IMR-90 (cell line): Measurements from ENCODE around the gene ADAM12. TPM values are rescaled to one million over a fixed set of nuclear protein-coding genes. Genes with fewer than 3 reads are reported as not detected.

Experiments used
- ATAC-seq: fragments of 200-7000 bp; cut with Tn5 transposase; 2 replicates; pipeline ENCODE4 v1.9.1; 2020; ENCODE audit warnings: low read depth, mild to moderate bottlenecking, moderate library complexity
- BruUV-seq: library from RNA; stranded (reverse); fragments of 400-500 nt; replicated peaks from 2 replicates; lab custom pipeline; 2021; lab: Mats Ljungman, UMichigan
- CTCF ChIA-PET: fragments of 300-600 bp; formaldehyde crosslinking; extraction: SDS; loops from one replicate; lab custom pipeline; 2021; ENCODE audit warnings: antibody characterized with exemption; lab: Yijun Ruan, JAX
- POLR2A ChIA-PET: fragments of 300-600 bp; sonication (Branson Sonifier 250); formaldehyde crosslinking; loops from one replicate; lab custom pipeline; 2022; ENCODE audit warnings: antibody characterized with exemption; ENCODE audit not compliant: unreplicated experiment; lab: Charles Lee
- DNase-seq: peaks from one replicate; pipeline ENCODE4 v3.0.0; 2013
- H2AFZ ChIP-seq: replicated peaks from 2 replicates; pipeline ENCODE3; 2013; ENCODE audit warnings: low read length, mild to moderate bottlenecking; ENCODE audit not compliant: poor library complexity
- H2AK5ac ChIP-seq: 2 replicates; pipeline ENCODE4 v1.6.1; 2013; ENCODE audit warnings: low read depth, low read length, inconsistent platforms
- H2AK9ac ChIP-seq: replicated peaks from 2 replicates; pipeline ENCODE3; 2013; ENCODE audit warnings: mild to moderate bottlenecking, low read depth, low read length, moderate library complexity; ENCODE audit not compliant: poor library complexity
- H2BK120ac ChIP-seq: 2 replicates; pipeline ENCODE4 v1.6.1; 2013; ENCODE audit warnings: low read depth, low read length, inconsistent platforms
- H2BK15ac ChIP-seq: 3 replicates; pipeline ENCODE4 v1.6.1; 2013; ENCODE audit warnings: low read depth, low read length, inconsistent platforms
- H2BK20ac ChIP-seq: 2 replicates; pipeline ENCODE4 v1.6.1; 2013; ENCODE audit warnings: low read depth, mild to moderate bottlenecking, inconsistent platforms, low read length, moderate library complexity
- H2BK5ac ChIP-seq: 2 replicates; pipeline ENCODE4 v1.6.1; 2013; ENCODE audit warnings: mild to moderate bottlenecking, low read depth, low read length, inconsistent platforms; ENCODE audit not compliant: poor library complexity, severe bottlenecking
- H3K14ac ChIP-seq: replicated peaks from 2 replicates; pipeline ENCODE4 v1.6.1; 2013; ENCODE audit warnings: low read depth, low read length, inconsistent platforms
- H3K18ac ChIP-seq: 2 replicates; pipeline ENCODE4 v1.6.1; 2013; ENCODE audit warnings: low read depth, low read length, control low read depth
- H3K23ac ChIP-seq: 2 replicates; pipeline ENCODE4 v1.6.1; 2013; ENCODE audit warnings: low read depth, low read length, inconsistent platforms
- H3K27ac ChIP-seq: 2 replicates; pipeline ENCODE4 v1.5.1; 2013; ENCODE audit warnings: mild to moderate bottlenecking, control low read depth, low read length; ENCODE audit not compliant: insufficient read depth
- H3K27me3 ChIP-seq: 2 replicates; pipeline ENCODE4 v1.6.1; 2013; ENCODE audit warnings: low read length; ENCODE audit not compliant: control insufficient read depth, insufficient read depth
- H3K36me3 ChIP-seq: 2 replicates; pipeline ENCODE4 v1.6.1; 2013; ENCODE audit warnings: low read length, mixed read lengths; ENCODE audit not compliant: control insufficient read depth, insufficient read depth
- H3K4ac ChIP-seq: 2 replicates; pipeline ENCODE4 v1.6.1; 2013; ENCODE audit warnings: low read depth, low read length, inconsistent platforms
- H3K4me1 ChIP-seq: 2 replicates; pipeline ENCODE4 v1.6.1; 2013; ENCODE audit warnings: low read length, mixed read lengths; ENCODE audit not compliant: control insufficient read depth, insufficient read depth
- H3K4me2 ChIP-seq: 2 replicates; pipeline ENCODE4 v1.6.1; 2013; ENCODE audit warnings: low read depth, mild to moderate bottlenecking, control low read depth, low read length, moderate library complexity
- H3K4me3 ChIP-seq: 2 replicates; pipeline ENCODE4 v1.5.1; 2013; ENCODE audit warnings: low read depth, mild to moderate bottlenecking, control low read depth, low read length, moderate library complexity; ENCODE audit not compliant: insufficient read depth
- H3K56ac ChIP-seq: 2 replicates; pipeline ENCODE4 v1.6.1; 2013; ENCODE audit warnings: low read length, inconsistent platforms; ENCODE audit not compliant: insufficient read depth; ENCODE audit errors: extremely low read depth
- H3K79me1 ChIP-seq, 2 experiments: 2 replicates each; pipeline ENCODE4 v1.6.1; 2013; ENCODE audit warnings: low read length in 2 of 2, inconsistent platforms in 1 of 2, low read depth in 1 of 2
- H3K9ac ChIP-seq: 2 replicates; pipeline ENCODE4 v1.6.1; 2013; ENCODE audit warnings: low read depth, low read length, control low read depth
- H3K9me1 ChIP-seq: 2 replicates; pipeline ENCODE4 v1.6.1; 2013; ENCODE audit warnings: low read length, inconsistent platforms; ENCODE audit not compliant: insufficient read depth
- H3K9me3 ChIP-seq: 2 replicates; pipeline ENCODE4 v1.6.1; 2013; ENCODE audit warnings: low read length; ENCODE audit not compliant: control insufficient read depth, insufficient read depth
- H4K20me1 ChIP-seq: 2 replicates; pipeline ENCODE4 v1.6.1; 2013; ENCODE audit warnings: low read length, inconsistent platforms; ENCODE audit not compliant: insufficient read depth
- H4K5ac ChIP-seq: 2 replicates; pipeline ENCODE4 v1.6.1; 2013; ENCODE audit warnings: mild to moderate bottlenecking, low read depth, low read length, control low read depth
- H4K8ac ChIP-seq, 2 experiments: 2 replicates each; pipeline ENCODE4 v1.6.1; 2013; ENCODE audit warnings: low read depth in 2 of 2, low read length in 2 of 2, control low read depth in 1 of 2, inconsistent platforms in 1 of 2
- H4K91ac ChIP-seq: 2 replicates; pipeline ENCODE4 v1.6.1; 2013; ENCODE audit warnings: low read depth, low read length, inconsistent platforms; ENCODE audit not compliant: insufficient read depth
- BHLHE40 ChIP-seq: fragments of 150-350 bp; IDR thresholded peaks from 2 replicates; pipeline ENCODE4 v1.6.1; 2016; ENCODE audit warnings: mild to moderate bottlenecking, low read depth, low read length
- CEBPB ChIP-seq: IDR thresholded peaks from 2 replicates; pipeline ENCODE4 v1.6.1; 2012; ENCODE audit warnings: low read depth, low read length, improper control_type of control experiment
- CHD1 ChIP-seq: IDR thresholded peaks from 2 replicates; pipeline ENCODE4 v1.6.1; 2012; ENCODE audit warnings: low read depth, low read length, improper control_type of control experiment
- CTCF ChIP-seq: conservative IDR thresholded peaks from 2 replicates; pipeline ENCODE4 v1.5.1; 2012; ENCODE audit warnings: mild to moderate bottlenecking, low read depth, low read length, improper control_type of control experiment
- ELK1 ChIP-seq: fragments of 150-350 bp; IDR thresholded peaks from 2 replicates; pipeline ENCODE4 v1.6.1; 2016; ENCODE audit warnings: low read depth, mild to moderate bottlenecking, low read length, moderate library complexity, borderline replicate concordance
- FOS ChIP-seq: fragments of 150-350 bp; IDR thresholded peaks from 2 replicates; pipeline ENCODE4 v1.6.1; 2016; ENCODE audit warnings: low read depth, low read length
- MAZ ChIP-seq: IDR thresholded peaks from 2 replicates; pipeline ENCODE4 v1.6.1; 2012; ENCODE audit warnings: low read depth, mild to moderate bottlenecking, low read length, improper control_type of control experiment, moderate library complexity, borderline replicate concordance
- POLR2A ChIP-seq: IDR thresholded peaks from 2 replicates; pipeline ENCODE4 v1.6.1; 2012; ENCODE audit warnings: mild to moderate bottlenecking, low read depth, low read length
- RAD21 ChIP-seq: IDR thresholded peaks from 2 replicates; pipeline ENCODE4 v1.6.1; 2012; ENCODE audit warnings: low read length, improper control_type of control experiment
- RCOR1 ChIP-seq: IDR thresholded peaks from 2 replicates; pipeline ENCODE4 v1.6.1; 2012; ENCODE audit warnings: mild to moderate bottlenecking, low read length, improper control_type of control experiment; ENCODE audit not compliant: insufficient replicate concordance
- SMC3 ChIP-seq: fragments of 150-350 bp; IDR thresholded peaks from 2 replicates; pipeline ENCODE4 v1.6.1; 2016; ENCODE audit warnings: low read depth, mild to moderate bottlenecking, antibody characterized with exemption, low read length, moderate library complexity
- USF2 ChIP-seq: fragments of 150-350 bp; IDR thresholded peaks from 2 replicates; pipeline ENCODE4 v1.6.1; 2017; ENCODE audit warnings: mild to moderate bottlenecking, antibody characterized with exemption, low read length, low read depth
- WGBS, 2 experiments: methylation state at CpG; one replicate each; pipeline versions ENCODE4 v1.1.5 to v1.1.7; 2013; ENCODE audit warnings: missing lambda C conversion rate in 2 of 2; ENCODE audit not compliant: insufficient read length in 1 of 2; ENCODE audit errors: extremely low coverage in 2 of 2; 5-methylcytosine and 5-hydroxymethylcytosine counted together
- dilution Hi-C: fragments of 300-500 bp; cut with HindIII; formaldehyde crosslinking; loops from one replicate; pipeline ENCODE4 v1.14.3; 2018; ENCODE audit warnings: low sequenced_read_pairs; ENCODE audit not compliant: unreplicated experiment
- in situ Hi-C: fragments of 300-500 bp; cut with MboI; formaldehyde crosslinking; loops from 3 replicates; pipeline ENCODE4 v1.14.3; 2019; ENCODE audit warnings: low sequenced_read_pairs, inconsistent platforms, mixed read lengths
- intact Hi-C: fragments of 100-400 bp; cut with micrococcal nuclease; formaldehyde crosslinking; loops from 2 replicates; pipeline ENCODE4 v1.10.0; 2022
- polyA plus RNA-seq, 3 experiments: library from polyadenylated mRNA; depleted of rRNA; stranded (reverse); fragments of >200 nt; gene quantifications; 2 replicates each; pipeline ENCODE4 v1.2.3, GENCODE V29; 2012; ENCODE audit warnings: low replicate concordance in 1 of 3
- total RNA-seq: library from RNA; depleted of rRNA; stranded (reverse); fragments of >200 nt; gene quantifications from 2 replicates; pipeline ENCODE4 v1.2.3, GENCODE V29; 2012

The ADAM12 gene
- total and polyA plus RNA-seq, 2 of the 4 experiments (the other 2 are of a cell fraction), result 9.6 to 10.2 TPM

DNA sequence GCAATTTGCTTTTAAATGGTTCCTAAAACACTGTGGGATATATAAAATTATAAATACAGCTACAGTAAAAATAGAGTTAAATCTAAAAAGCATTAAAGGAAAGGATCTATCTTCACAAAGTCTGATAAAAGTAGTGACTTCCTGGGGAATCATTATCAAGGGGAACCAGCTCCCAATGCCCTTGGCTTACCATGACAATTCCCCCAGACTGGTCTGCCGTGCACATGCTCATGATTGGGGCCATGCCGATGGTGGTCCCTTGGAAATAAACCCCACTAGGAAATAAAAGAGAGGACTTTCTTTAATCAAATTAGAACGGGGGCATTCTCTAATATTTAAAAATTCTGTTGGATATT lies 290.1 kb downstream of the ADAM12 start:
- Histone ChIP-seq H4K5ac (no peak overlapping the region), H3K27ac (no peak overlapping the region), H3K4me1 (0 out of 2 replicates have a peak, but pooled peaks cover 2% of the 10 kb centered on the region), H3K18ac (no peak overlapping the region), H3K27me3 (no peaks in the 10 kb centered on the region), H2BK20ac (no peak overlapping the region), H3K56ac (no peak overlapping the region), H4K20me1 (no peaks in the 10 kb centered on the region; the same call in 1 of the 2 replicates), H4K91ac (no peak overlapping the region), H3K36me3 (no peaks in the 10 kb centered on the region), H3K9me1 (no peaks in the 10 kb centered on the region), H3K9ac (no peak overlapping the region), H2AFZ (no peak overlapping the region), H4K8ac (no peak overlapping the region), H3K14ac (no peak overlapping the region), H3K4me2 (no peak overlapping the region), H2AK9ac (no peak overlapping the region), H3K4me3 (no peak overlapping the region), H3K79me1 (no peaks in the 10 kb centered on the region), H2BK15ac (no peak overlapping the region), H3K9me3 (no peaks in the 10 kb centered on the region), H2BK5ac (no peak overlapping the region), H3K23ac (no peak overlapping the region), H2BK120ac (no peak overlapping the region), H2AK5ac (no peak overlapping the region), H3K4ac (no peak overlapping the region)
- DNase-seq (no peak), ATAC-seq (no peak)
- TF ChIP-seq RAD21, result no peak
- no peak for TF ChIP-seq RCOR1
- no peak for TF ChIP-seq MAZ
- TF ChIP-seq POLR2A, result no peak
- no peak for TF ChIP-seq CHD1
- no peak for TF ChIP-seq BHLHE40
- no peak for TF ChIP-seq SMC3
- no peak for TF ChIP-seq FOS
- TF ChIP-seq USF2, result no peak
- no peak for TF ChIP-seq ELK1
- no peak for TF ChIP-seq CTCF
- TF ChIP-seq CEBPB, result no peak
- in situ Hi-C loops, result no loop called here
- dilution Hi-C loops, result no loop called here
- CTCF ChIA-PET, result interaction anchor here (0.5 to 1.5 kb wide), 2 partner anchors 28 to 96 kb away, joined by 3 read pairs; no protein-coding TSS in a partner anchor
- no CpG with 5 or more reads among the region's 3 CpGs for WGBS, 2 experiments
- POLR2A ChIA-PET, result no interaction called here
- BruUV-seq, result no TSS peak
- intact Hi-C loops, result no loop called here
